IMR-90 (cell line): ENCODE data around the gene NFASC. TPM values are rescaled to one million over a fixed set of nuclear protein-coding genes. Genes with fewer than 3 reads are reported as not detected.

ENCODE experiments used
- ATAC-seq: fragments of 200-7000 bp; cut with Tn5 transposase; 2 replicates; pipeline ENCODE4 v1.9.1; 2020; ENCODE audit warnings: low read depth, mild to moderate bottlenecking, moderate library complexity
- BruUV-seq: library from RNA; stranded (reverse); fragments of 400-500 nt; replicated peaks from 2 replicates; lab custom pipeline; 2021; lab: Mats Ljungman, UMichigan
- CTCF ChIA-PET: fragments of 300-600 bp; formaldehyde crosslinking; extraction: SDS; loops from one replicate; lab custom pipeline; 2021; ENCODE audit warnings: antibody characterized with exemption; lab: Yijun Ruan, JAX
- POLR2A ChIA-PET: fragments of 300-600 bp; sonication (Branson Sonifier 250); formaldehyde crosslinking; loops from one replicate; lab custom pipeline; 2022; ENCODE audit warnings: antibody characterized with exemption; ENCODE audit not compliant: unreplicated experiment; lab: Charles Lee
- DNase-seq: peaks from one replicate; pipeline ENCODE4 v3.0.0; 2013
- H2AFZ ChIP-seq: replicated peaks from 2 replicates; pipeline ENCODE3; 2013; ENCODE audit warnings: low read length, mild to moderate bottlenecking; ENCODE audit not compliant: poor library complexity
- H2AK5ac ChIP-seq: 2 replicates; pipeline ENCODE4 v1.6.1; 2013; ENCODE audit warnings: low read depth, low read length, inconsistent platforms
- H2AK9ac ChIP-seq: replicated peaks from 2 replicates; pipeline ENCODE3; 2013; ENCODE audit warnings: mild to moderate bottlenecking, low read depth, low read length, moderate library complexity; ENCODE audit not compliant: poor library complexity
- H2BK120ac ChIP-seq: 2 replicates; pipeline ENCODE4 v1.6.1; 2013; ENCODE audit warnings: low read depth, low read length, inconsistent platforms
- H2BK15ac ChIP-seq: 3 replicates; pipeline ENCODE4 v1.6.1; 2013; ENCODE audit warnings: low read depth, low read length, inconsistent platforms
- H2BK20ac ChIP-seq: 2 replicates; pipeline ENCODE4 v1.6.1; 2013; ENCODE audit warnings: low read depth, mild to moderate bottlenecking, inconsistent platforms, low read length, moderate library complexity
- H2BK5ac ChIP-seq: 2 replicates; pipeline ENCODE4 v1.6.1; 2013; ENCODE audit warnings: mild to moderate bottlenecking, low read depth, low read length, inconsistent platforms; ENCODE audit not compliant: poor library complexity, severe bottlenecking
- H3K14ac ChIP-seq: replicated peaks from 2 replicates; pipeline ENCODE4 v1.6.1; 2013; ENCODE audit warnings: low read depth, low read length, inconsistent platforms
- H3K18ac ChIP-seq: 2 replicates; pipeline ENCODE4 v1.6.1; 2013; ENCODE audit warnings: low read depth, low read length, control low read depth
- H3K23ac ChIP-seq: 2 replicates; pipeline ENCODE4 v1.6.1; 2013; ENCODE audit warnings: low read depth, low read length, inconsistent platforms
- H3K27ac ChIP-seq: 2 replicates; pipeline ENCODE4 v1.5.1; 2013; ENCODE audit warnings: mild to moderate bottlenecking, control low read depth, low read length; ENCODE audit not compliant: insufficient read depth
- H3K27me3 ChIP-seq: 2 replicates; pipeline ENCODE4 v1.6.1; 2013; ENCODE audit warnings: low read length; ENCODE audit not compliant: control insufficient read depth, insufficient read depth
- H3K36me3 ChIP-seq: 2 replicates; pipeline ENCODE4 v1.6.1; 2013; ENCODE audit warnings: low read length, mixed read lengths; ENCODE audit not compliant: control insufficient read depth, insufficient read depth
- H3K4ac ChIP-seq: 2 replicates; pipeline ENCODE4 v1.6.1; 2013; ENCODE audit warnings: low read depth, low read length, inconsistent platforms
- H3K4me1 ChIP-seq: 2 replicates; pipeline ENCODE4 v1.6.1; 2013; ENCODE audit warnings: low read length, mixed read lengths; ENCODE audit not compliant: control insufficient read depth, insufficient read depth
- H3K4me2 ChIP-seq: 2 replicates; pipeline ENCODE4 v1.6.1; 2013; ENCODE audit warnings: low read depth, mild to moderate bottlenecking, control low read depth, low read length, moderate library complexity
- H3K4me3 ChIP-seq: 2 replicates; pipeline ENCODE4 v1.5.1; 2013; ENCODE audit warnings: low read depth, mild to moderate bottlenecking, control low read depth, low read length, moderate library complexity; ENCODE audit not compliant: insufficient read depth
- H3K56ac ChIP-seq: 2 replicates; pipeline ENCODE4 v1.6.1; 2013; ENCODE audit warnings: low read length, inconsistent platforms; ENCODE audit not compliant: insufficient read depth; ENCODE audit errors: extremely low read depth
- H3K79me1 ChIP-seq, 2 experiments: 2 replicates each; pipeline ENCODE4 v1.6.1; 2013; ENCODE audit warnings: low read length in 2 of 2, inconsistent platforms in 1 of 2, low read depth in 1 of 2
- H3K9ac ChIP-seq: 2 replicates; pipeline ENCODE4 v1.6.1; 2013; ENCODE audit warnings: low read depth, low read length, control low read depth
- H3K9me1 ChIP-seq: 2 replicates; pipeline ENCODE4 v1.6.1; 2013; ENCODE audit warnings: low read length, inconsistent platforms; ENCODE audit not compliant: insufficient read depth
- H3K9me3 ChIP-seq: 2 replicates; pipeline ENCODE4 v1.6.1; 2013; ENCODE audit warnings: low read length; ENCODE audit not compliant: control insufficient read depth, insufficient read depth
- H4K20me1 ChIP-seq: 2 replicates; pipeline ENCODE4 v1.6.1; 2013; ENCODE audit warnings: low read length, inconsistent platforms; ENCODE audit not compliant: insufficient read depth
- H4K5ac ChIP-seq: 2 replicates; pipeline ENCODE4 v1.6.1; 2013; ENCODE audit warnings: mild to moderate bottlenecking, low read depth, low read length, control low read depth
- H4K8ac ChIP-seq, 2 experiments: 2 replicates each; pipeline ENCODE4 v1.6.1; 2013; ENCODE audit warnings: low read depth in 2 of 2, low read length in 2 of 2, control low read depth in 1 of 2, inconsistent platforms in 1 of 2
- H4K91ac ChIP-seq: 2 replicates; pipeline ENCODE4 v1.6.1; 2013; ENCODE audit warnings: low read depth, low read length, inconsistent platforms; ENCODE audit not compliant: insufficient read depth
- CEBPB ChIP-seq: IDR thresholded peaks from 2 replicates; pipeline ENCODE4 v1.6.1; 2012; ENCODE audit warnings: low read depth, low read length, improper control_type of control experiment
- CHD1 ChIP-seq: IDR thresholded peaks from 2 replicates; pipeline ENCODE4 v1.6.1; 2012; ENCODE audit warnings: low read depth, low read length, improper control_type of control experiment
- ELK1 ChIP-seq: fragments of 150-350 bp; IDR thresholded peaks from 2 replicates; pipeline ENCODE4 v1.6.1; 2016; ENCODE audit warnings: low read depth, mild to moderate bottlenecking, low read length, moderate library complexity, borderline replicate concordance
- MAFK ChIP-seq: IDR thresholded peaks from 2 replicates; pipeline ENCODE4 v1.6.1; 2012; ENCODE audit warnings: low read depth, low read length, improper control_type of control experiment
- MXI1 ChIP-seq: IDR thresholded peaks from 2 replicates; pipeline ENCODE4 v1.6.1; 2012; ENCODE audit warnings: low read depth, mild to moderate bottlenecking, low read length, moderate library complexity, borderline replicate concordance
- NFE2L2 ChIP-seq: fragments of 150-350 bp; IDR thresholded peaks from 2 replicates; pipeline ENCODE4 v1.6.1; 2016; ENCODE audit warnings: low read depth, mild to moderate bottlenecking, low read length
- RAD21 ChIP-seq: IDR thresholded peaks from 2 replicates; pipeline ENCODE4 v1.6.1; 2012; ENCODE audit warnings: low read length, improper control_type of control experiment
- SMC3 ChIP-seq: fragments of 150-350 bp; IDR thresholded peaks from 2 replicates; pipeline ENCODE4 v1.6.1; 2016; ENCODE audit warnings: low read depth, mild to moderate bottlenecking, antibody characterized with exemption, low read length, moderate library complexity
- WGBS, 2 experiments: methylation state at CpG; one replicate each; pipeline versions ENCODE4 v1.1.5 to v1.1.7; 2013; ENCODE audit warnings: missing lambda C conversion rate in 2 of 2; ENCODE audit not compliant: insufficient read length in 1 of 2; ENCODE audit errors: extremely low coverage in 2 of 2; 5-methylcytosine and 5-hydroxymethylcytosine counted together
- dilution Hi-C: fragments of 300-500 bp; cut with HindIII; formaldehyde crosslinking; loops from one replicate; pipeline ENCODE4 v1.14.3; 2018; ENCODE audit warnings: low sequenced_read_pairs; ENCODE audit not compliant: unreplicated experiment
- in situ Hi-C: fragments of 300-500 bp; cut with MboI; formaldehyde crosslinking; loops from 3 replicates; pipeline ENCODE4 v1.14.3; 2019; ENCODE audit warnings: low sequenced_read_pairs, inconsistent platforms, mixed read lengths
- intact Hi-C: fragments of 100-400 bp; cut with micrococcal nuclease; formaldehyde crosslinking; loops from 2 replicates; pipeline ENCODE4 v1.10.0; 2022
- polyA plus RNA-seq, 3 experiments: library from polyadenylated mRNA; depleted of rRNA; stranded (reverse); fragments of >200 nt; gene quantifications; 2 replicates each; pipeline ENCODE4 v1.2.3, GENCODE V29; 2012; ENCODE audit warnings: low replicate concordance in 1 of 3
- total RNA-seq: library from RNA; depleted of rRNA; stranded (reverse); fragments of >200 nt; gene quantifications from 2 replicates; pipeline ENCODE4 v1.2.3, GENCODE V29; 2012
- TF ChIP-seq, protein P1 (sequence below): fragments of 150-350 bp; IDR thresholded peaks from 2 replicates; pipeline ENCODE4 v1.6.1; 2017; ENCODE audit warnings: mild to moderate bottlenecking, antibody characterized with exemption, low read length, low read depth
- TF ChIP-seq, protein P2 (sequence below): conservative IDR thresholded peaks from 2 replicates; pipeline ENCODE4 v1.5.1; 2012; ENCODE audit warnings: mild to moderate bottlenecking, low read depth, low read length, improper control_type of control experiment

The NFASC gene
- total and polyA plus RNA-seq, 2 of the 4 experiments (the other 2 are of a cell fraction): 0.18 to 0.79 TPM

DNA sequence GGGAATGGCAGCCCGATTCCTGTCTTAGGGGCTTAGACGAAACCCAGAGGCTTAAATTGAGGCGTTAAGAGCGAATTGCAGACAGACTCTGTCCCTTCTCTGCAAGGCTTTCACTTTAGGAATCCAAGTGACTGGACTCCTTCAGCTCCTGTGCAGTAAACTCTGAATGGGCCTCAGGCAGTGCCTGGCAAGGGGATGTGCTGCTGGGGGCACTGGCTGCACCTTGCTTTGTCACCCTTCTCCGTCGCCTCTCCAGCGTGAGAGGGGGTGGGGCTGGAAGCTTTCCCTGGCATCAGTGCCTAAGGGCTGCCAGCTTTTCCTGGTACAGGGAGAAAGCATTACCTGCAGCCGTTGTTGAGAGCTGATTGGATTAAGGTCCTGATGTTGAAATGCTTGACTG, 39.9 kb upstream of the NFASC start:
- H3K4me1 ChIP-seq: no peaks in the 10 kb centered on the region
- no peak overlapping the region for H4K5ac ChIP-seq
- H3K4me3 ChIP-seq: no peak overlapping the region
- H3K9me1 ChIP-seq: no peaks in the 10 kb centered on the region
- H3K9ac ChIP-seq: no peak overlapping the region
- no peak overlapping the region for H3K14ac ChIP-seq
- no peak overlapping the region for H2BK120ac ChIP-seq
- H2BK20ac ChIP-seq: no peak overlapping the region
- no peak overlapping the region for H4K91ac ChIP-seq
- no peak overlapping the region for H3K4ac ChIP-seq
- no peak overlapping the region for H4K8ac ChIP-seq
- H3K36me3 ChIP-seq: no peaks in the 10 kb centered on the region
- in situ Hi-C loops: no loop called here
- ChIA-PET POLR2A (no interaction called here), CTCF (interaction anchor here (0.6 kb wide), 1 partner anchor 56 kb away, joined by 3 read pairs; no protein-coding TSS in a partner anchor)
- dilution Hi-C loops: no loop called here
- no peak overlapping the region for H3K56ac ChIP-seq
- H4K20me1 ChIP-seq: 0 out of 2 replicates have a peak, but pooled peaks cover 3% of the 10 kb centered on the region
- DNase-seq (no peak), ATAC-seq (no peak)
- no peak for TF ChIP-seq RAD21
- TF ChIP-seq CHD1: no peak
- TF ChIP-seq, protein P1, sequence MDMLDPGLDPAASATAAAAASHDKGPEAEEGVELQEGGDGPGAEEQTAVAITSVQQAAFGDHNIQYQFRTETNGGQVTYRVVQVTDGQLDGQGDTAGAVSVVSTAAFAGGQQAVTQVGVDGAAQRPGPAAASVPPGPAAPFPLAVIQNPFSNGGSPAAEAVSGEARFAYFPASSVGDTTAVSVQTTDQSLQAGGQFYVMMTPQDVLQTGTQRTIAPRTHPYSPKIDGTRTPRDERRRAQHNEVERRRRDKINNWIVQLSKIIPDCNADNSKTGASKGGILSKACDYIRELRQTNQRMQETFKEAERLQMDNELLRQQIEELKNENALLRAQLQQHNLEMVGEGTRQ: no peak
- TF ChIP-seq NFE2L2: no peak
- no peak for TF ChIP-seq CEBPB
- TF ChIP-seq, protein P2, sequence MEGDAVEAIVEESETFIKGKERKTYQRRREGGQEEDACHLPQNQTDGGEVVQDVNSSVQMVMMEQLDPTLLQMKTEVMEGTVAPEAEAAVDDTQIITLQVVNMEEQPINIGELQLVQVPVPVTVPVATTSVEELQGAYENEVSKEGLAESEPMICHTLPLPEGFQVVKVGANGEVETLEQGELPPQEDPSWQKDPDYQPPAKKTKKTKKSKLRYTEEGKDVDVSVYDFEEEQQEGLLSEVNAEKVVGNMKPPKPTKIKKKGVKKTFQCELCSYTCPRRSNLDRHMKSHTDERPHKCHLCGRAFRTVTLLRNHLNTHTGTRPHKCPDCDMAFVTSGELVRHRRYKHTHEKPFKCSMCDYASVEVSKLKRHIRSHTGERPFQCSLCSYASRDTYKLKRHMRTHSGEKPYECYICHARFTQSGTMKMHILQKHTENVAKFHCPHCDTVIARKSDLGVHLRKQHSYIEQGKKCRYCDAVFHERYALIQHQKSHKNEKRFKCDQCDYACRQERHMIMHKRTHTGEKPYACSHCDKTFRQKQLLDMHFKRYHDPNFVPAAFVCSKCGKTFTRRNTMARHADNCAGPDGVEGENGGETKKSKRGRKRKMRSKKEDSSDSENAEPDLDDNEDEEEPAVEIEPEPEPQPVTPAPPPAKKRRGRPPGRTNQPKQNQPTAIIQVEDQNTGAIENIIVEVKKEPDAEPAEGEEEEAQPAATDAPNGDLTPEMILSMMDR: no peak
- no peak for TF ChIP-seq SMC3
- no peak for TF ChIP-seq MAFK
- TF ChIP-seq ELK1: no peak
- no peak for TF ChIP-seq MXI1
- 25% methylated on average over 3 of the region's 8 CpGs; no CpG with 5 or more reads in 1 of the 2 experiments for WGBS, 2 experiments
- H2AFZ ChIP-seq: no peak overlapping the region
- intact Hi-C loops: no loop called here
- H3K4me2 ChIP-seq: no peak overlapping the region
- H3K79me1 ChIP-seq: no peaks in the 10 kb centered on the region
- no peak overlapping the region for H2BK5ac ChIP-seq
- no peak overlapping the region for H2BK15ac ChIP-seq
- H2AK9ac ChIP-seq: no peak overlapping the region
- no peaks in the 10 kb centered on the region for H3K9me3 ChIP-seq
- no peak overlapping the region for H3K23ac ChIP-seq
- peaks cover 17% of the 10 kb centered on the region for H3K27me3 ChIP-seq
- no peak overlapping the region for H3K27ac ChIP-seq
- no TSS peak for BruUV-seq
- H3K18ac ChIP-seq: no peak overlapping the region
- no peak overlapping the region for H2AK5ac ChIP-seq
